Measurements from ENCODE around the gene HOXC10. TPM values are rescaled to one million over a fixed set of nuclear protein-coding genes. Genes with fewer than 3 reads are reported as not detected.

Gene HOXC10
- total RNA-seq, 1 donor: 0.43 TPM

- peak overlapping the region; percentile 63 for H3K4me3 ChIP-seq (ENCODE audit: low read depth, low read length)
These were observed 25.4 kb downstream of the HOXC10 start for GRCh38 chr12:54010053-54010971.

GRCh38 chr12:54010972-54011664 is 26.2 kb downstream of the HOXC10 start:
- TF ChIP-seq, protein P1, sequence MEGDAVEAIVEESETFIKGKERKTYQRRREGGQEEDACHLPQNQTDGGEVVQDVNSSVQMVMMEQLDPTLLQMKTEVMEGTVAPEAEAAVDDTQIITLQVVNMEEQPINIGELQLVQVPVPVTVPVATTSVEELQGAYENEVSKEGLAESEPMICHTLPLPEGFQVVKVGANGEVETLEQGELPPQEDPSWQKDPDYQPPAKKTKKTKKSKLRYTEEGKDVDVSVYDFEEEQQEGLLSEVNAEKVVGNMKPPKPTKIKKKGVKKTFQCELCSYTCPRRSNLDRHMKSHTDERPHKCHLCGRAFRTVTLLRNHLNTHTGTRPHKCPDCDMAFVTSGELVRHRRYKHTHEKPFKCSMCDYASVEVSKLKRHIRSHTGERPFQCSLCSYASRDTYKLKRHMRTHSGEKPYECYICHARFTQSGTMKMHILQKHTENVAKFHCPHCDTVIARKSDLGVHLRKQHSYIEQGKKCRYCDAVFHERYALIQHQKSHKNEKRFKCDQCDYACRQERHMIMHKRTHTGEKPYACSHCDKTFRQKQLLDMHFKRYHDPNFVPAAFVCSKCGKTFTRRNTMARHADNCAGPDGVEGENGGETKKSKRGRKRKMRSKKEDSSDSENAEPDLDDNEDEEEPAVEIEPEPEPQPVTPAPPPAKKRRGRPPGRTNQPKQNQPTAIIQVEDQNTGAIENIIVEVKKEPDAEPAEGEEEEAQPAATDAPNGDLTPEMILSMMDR (IDR thresholded peaks at IDR 0.05; ENCODE audit: insufficient read depth, low read depth, low read length): no peak
- peak overlapping the region; percentile 63 for H3K4me3 ChIP-seq (ENCODE audit: low read depth, low read length)
- DNase-seq (ENCODE audit: low read depth): no peak

More at GRCh38 chr12:54010053-54010971, 25.4 kb downstream of the HOXC10 start:
- no peak for DNase-seq (ENCODE audit: low read depth)
- TF ChIP-seq, protein P1 (IDR thresholded peaks at IDR 0.05; ENCODE audit: insufficient read depth, low read depth, low read length): no peak

DNA sequence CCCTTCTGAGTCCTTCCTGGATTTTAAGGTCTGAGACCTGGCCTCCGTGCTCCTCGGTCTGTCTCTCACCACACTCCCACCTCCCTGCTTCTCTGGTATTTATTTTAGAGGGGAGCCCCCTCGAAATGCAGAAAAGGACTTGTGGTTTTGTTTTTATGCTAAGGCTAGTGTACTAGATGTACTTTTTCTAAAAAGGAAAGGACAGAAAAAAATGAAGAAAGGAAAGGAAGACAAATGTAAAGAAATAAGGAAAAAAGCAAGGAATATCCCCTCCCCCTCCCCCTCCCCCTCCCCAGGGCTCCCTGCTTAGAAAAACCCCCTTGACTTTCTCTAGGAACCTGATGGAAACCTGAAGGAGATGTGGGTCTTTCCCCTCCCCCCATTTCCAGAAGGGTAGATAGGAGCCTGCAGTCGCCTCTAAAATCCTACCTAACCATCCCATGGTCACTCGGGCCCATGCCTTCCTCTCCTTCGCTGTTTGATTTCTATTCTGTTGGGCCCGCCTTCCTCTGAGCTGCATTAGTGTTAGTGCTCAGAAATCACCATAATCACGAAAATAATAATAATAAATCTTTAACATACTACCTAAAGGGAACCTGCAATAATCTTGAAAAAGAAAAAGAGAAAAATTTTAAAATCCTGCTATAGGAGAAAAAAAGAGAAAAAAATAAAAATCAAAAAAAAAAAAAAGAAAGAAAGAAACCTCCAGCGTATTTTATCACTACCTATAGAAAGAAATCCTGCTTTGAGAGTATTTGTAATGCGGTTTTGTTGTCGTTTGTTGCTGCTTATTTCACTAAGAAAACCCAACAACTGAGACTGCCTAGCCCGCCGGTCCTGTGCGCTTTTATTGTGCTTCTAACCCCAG is 27.0 kb downstream of the HOXC10 start:
- peak overlapping the region; percentile 63 for H3K4me3 ChIP-seq (ENCODE audit: low read depth, low read length)

DNA sequence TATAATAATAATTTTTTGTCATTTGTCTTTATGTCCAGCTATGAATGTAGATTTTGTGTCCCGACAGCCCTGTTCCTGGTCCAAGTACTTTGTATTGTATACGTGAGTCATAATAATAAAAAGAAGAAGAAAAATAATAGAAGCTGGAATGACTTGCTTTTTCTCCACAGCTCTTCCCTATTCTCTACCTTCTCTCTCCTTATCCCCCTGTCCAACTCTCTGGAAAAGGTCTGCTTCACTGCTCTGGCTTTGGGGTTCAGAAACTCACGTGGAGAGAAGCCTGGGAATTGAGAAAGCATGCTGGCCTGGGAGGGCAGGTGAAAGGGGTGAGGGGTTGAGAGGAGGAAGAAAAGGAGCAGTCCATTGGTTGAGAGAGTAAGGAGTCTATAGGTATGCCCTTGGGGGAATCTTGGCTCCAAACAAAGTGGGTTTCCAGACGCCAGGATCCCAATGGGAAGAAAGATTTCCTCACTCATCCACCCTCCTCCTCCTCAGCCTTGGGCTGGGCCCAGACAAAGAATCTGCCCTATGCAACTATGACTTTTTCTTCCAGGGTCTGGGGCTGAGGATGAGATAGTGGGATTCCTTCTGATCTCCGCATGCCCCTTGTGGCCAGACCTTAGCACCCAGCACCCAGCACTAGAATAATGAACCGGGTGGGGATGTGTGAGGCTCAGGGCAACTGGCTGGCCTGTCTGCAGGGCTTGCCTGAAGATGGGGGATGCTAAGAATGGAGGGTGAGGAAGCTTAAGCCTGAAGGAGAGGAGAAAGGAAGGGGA is 27.9 kb downstream of the HOXC10 start:
- H3K4me3 ChIP-seq (ENCODE audit: low read depth, low read length): no peak overlapping the region
- no peak for DNase-seq (ENCODE audit: low read depth)
- TF ChIP-seq, protein P1 (IDR thresholded peaks at IDR 0.05; ENCODE audit: insufficient read depth, low read depth, low read length): peak; percentile 34

More for the DNA sequence above, 27.0 kb downstream of the HOXC10 start:
- TF ChIP-seq, protein P1 (IDR thresholded peaks at IDR 0.05; ENCODE audit: insufficient read depth, low read depth, low read length): no peak
- no peak for DNase-seq (ENCODE audit: low read depth)

DNA sequence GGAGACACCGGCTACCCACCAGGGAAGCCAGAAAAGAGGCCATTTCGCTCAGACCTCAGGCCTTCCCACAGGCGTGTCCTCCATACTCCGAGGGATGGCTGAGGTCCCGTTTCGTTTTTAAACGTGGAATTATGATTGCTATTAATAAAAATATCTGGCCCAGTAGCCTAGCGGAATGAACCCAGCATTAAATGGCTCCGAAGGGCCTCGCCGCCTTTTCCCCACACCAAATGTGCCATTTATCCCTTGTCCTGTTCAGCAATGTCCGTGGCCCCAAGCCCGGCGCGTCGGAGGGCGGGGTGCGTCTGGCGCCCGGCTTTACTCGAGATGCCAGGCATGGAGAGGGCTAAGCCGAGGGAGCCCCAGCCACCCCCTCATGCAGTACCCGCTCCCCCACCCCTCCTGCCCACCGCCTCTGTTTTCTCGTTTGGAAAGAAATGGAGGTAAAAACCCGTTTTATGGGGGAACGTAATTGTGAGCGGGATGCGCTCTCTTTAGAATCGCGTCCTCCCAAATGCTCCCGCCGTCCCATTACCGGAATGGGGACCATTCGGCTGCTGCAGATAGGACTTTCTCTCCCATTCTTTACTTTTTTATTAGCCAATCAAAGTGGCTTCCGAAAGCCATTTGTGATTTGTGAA is 29.6 kb downstream of the HOXC10 start:
- no peak for DNase-seq (ENCODE audit: low read depth)
- peak overlapping the region; percentile 37 for H3K4me3 ChIP-seq (ENCODE audit: low read depth, low read length)
- TF ChIP-seq, protein P1 (IDR thresholded peaks at IDR 0.05; ENCODE audit: insufficient read depth, low read depth, low read length): no peak

All from fibroblast of villous mesenchyme (primary cell).